GM19372 (cell line): ENCODE measurements around the gene BANF1.

Source experiments
- ATAC-seq: cut with Tn5 transposase; IDR thresholded peaks from one replicate; pipeline ENCODE4 v1.9.1; 2021; ENCODE audit warnings: mild to moderate bottlenecking, low read depth, moderate library complexity; ENCODE audit not compliant: unreplicated experiment

The BANF1 gene

GRCh38 chr11:66001942-66002647, at the start of gene BANF1, which contains the start of gene EIF1AD:
BANF1 (plus strand) TSS chr11:66002503; CDS start chr11:66003251, 748 bp downstream.
EIF1AD (minus strand) TSS chr11:66002157; CDS start chr11:66000389, 1,768 bp downstream.
- ATAC-seq: peak; percentile 72

GRCh38 chr11:65953471-65953870, 48.8 kb upstream of the BANF1 start:
- ATAC-seq: no peak

GRCh38 chr11:65954771-65955170, 47.5 kb upstream of the BANF1 start:
- ATAC-seq: no peak

DNA sequence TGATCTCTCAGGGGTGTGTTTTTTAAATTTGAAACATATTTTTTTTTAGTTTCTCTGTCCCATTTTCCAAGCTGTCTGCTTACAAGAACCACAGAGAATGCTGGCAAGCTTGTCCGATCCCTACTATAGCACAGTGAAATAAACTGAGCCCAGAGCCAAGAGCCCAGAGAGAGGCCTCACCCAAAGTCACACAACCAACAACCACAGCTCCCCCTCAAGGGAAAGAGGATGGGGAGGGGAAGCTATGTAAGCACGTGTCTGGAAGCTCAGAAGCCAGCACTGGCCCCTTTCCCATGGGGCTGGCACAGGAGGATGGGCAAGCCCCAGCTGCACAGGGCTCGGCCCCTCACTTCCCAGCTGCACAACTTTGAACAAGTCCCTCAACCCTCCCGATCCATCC, 44.0 kb upstream of the BANF1 start:
- ATAC-seq: no peak

- no peak for ATAC-seq
Observed at GRCh38 chr11:65958774-65959420, 43.4 kb upstream of the BANF1 start.

DNA sequence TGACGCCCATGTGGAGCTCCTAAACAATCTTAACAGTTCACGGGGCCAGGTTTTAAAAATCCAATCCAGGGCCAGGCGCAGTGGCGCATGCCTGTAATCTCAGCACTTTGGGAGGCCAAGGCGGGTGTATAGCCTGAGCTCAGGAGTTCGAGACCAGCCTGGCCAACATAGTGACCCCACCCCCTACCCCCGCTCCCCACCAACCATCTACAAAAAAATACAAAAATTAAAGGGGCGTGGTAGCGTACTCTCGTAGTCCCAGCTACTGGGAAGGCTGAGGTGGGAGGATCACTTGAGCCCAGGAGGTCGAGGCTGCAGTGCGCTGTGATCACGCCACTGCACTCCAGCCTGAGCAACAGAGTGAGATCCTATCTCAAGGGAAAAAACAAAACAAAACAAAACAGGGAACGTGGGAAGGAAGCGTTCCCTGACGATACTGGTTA, 41.5 kb upstream of the BANF1 start:
- ATAC-seq: no peak

GRCh38 chr11:65961267-65962140, 40.8 kb upstream of the BANF1 start, which contains the start of gene SART1:
SART1 (plus strand) TSS chr11:65961734; CDS start chr11:65961781, 47 bp downstream.
- peak; percentile 96 for ATAC-seq

- no peak for ATAC-seq
Observed at GRCh38 chr11:65962141-65962564, 40.1 kb upstream of the BANF1 start.

GRCh38 chr11:65964906-65965305, 37.4 kb upstream of the BANF1 start:
- ATAC-seq: no peak

GRCh38 chr11:65965986-65966762, 36.1 kb upstream of the BANF1 start:
- ATAC-seq: no peak

GRCh38 chr11:65967329-65967934, 34.9 kb upstream of the BANF1 start:
- ATAC-seq: no peak

DNA sequence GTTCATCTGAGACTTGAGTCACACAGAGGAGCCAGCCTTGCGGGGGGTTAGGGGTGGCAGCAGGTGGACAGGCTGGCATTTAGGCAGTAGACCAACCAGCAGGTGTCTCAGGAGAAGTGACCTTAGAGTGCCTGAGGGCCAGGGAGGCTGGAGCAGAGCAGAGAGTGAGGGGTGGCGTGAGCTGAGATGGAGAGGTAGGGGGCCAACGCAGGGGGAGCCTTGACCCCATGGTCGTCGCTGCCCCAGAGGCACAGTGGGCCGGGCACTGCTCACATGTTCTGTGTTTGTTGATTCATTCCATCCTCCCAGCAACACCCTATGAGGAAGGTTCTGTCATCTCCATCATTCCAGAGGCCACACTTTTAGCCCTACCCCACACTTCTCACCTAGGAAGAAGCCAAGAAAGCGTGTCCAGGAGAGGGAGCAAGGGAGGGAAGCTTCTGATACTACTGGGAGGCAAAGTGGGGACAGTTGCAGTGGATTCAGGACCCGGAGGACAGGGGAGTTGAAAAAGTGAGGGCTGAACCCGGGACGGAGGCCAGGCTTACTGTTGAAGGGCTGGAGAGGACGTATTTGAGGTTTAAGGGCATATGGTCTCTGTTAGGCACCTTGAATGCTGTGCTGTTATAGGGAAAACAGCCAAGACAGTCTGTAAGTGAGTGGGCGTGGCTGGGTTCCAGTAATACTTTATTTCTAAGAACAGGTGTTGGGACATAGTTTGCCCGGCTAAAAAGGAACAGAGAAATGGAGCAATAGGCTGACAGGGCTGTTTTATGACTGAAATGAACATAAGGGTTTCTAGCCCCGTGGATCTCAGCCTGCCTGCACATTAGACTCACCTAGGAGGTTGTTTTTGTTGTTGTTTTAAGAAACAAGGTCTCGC, 33.5 kb upstream of the BANF1 start:
- ATAC-seq: no peak

GRCh38 chr11:65972116-65972515, 30.2 kb upstream of the BANF1 start:
- no peak for ATAC-seq

- no peak for ATAC-seq
Observed at GRCh38 chr11:65973439-65974110, 28.7 kb upstream of the BANF1 start.

- ATAC-seq: no peak
Observed at GRCh38 chr11:65975771-65976170, 26.5 kb upstream of the BANF1 start.

DNA sequence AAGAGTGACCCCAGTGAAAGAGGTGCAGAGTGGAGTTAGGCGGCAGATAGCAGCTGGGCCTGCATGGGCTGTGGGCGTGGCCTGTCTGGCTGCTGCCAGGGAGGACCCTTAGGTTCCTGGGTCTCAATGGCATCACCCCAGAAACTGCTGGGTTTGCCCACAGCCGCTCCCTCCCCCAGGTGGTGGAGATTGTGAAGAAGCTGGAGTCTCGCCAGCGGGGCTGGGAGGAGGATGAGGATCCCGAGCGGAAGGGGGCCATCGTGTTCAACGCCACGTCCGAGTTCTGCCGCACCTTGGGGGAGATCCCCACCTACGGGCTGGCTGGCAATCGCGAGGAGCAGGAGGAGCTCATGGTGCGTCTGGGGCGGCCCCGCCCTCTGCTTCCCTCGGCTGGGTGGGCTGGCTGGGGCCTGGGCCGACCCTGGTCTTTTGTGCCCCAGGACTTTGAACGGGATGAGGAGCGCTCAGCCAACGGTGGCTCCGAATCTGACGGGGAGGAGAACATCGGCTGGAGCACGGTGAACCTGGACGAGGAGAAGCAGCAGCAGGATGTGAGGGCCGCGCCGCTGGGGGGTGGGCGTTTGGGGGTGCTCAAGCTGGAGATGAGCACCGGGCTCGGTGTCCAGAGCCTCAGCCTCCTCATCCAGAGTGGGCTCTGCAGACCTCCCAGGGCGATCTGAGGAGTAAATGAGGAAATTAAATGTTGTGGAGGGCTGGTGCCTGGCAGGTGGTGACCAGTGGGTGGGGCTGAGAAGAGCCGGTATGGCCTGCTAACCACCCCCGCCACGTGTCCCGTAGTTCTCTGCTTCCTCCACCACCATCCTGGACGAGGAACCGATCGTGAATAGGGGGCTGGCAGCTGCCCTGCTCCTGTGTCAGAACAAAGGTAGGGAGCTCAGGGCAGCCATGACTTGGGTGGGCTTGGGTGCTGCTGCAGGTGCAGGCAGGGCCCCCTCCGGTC, 25.8 kb upstream of the BANF1 start:
- ATAC-seq: no peak
